ENCODE data around the gene AEBP1. TPM values are rescaled to one million over a fixed set of nuclear protein-coding genes. Genes with fewer than 3 reads are reported as not detected.

Gene AEBP1
- total RNA-seq, 1 experiment from 2014 or later: 50.8 TPM

GRCh38 chr7:44066111-44066460, 38.1 kb upstream of the AEBP1 start:
- Mint-ChIP-seq H3K27ac (no peak overlapping the region), H3K36me3 (peaks cover 6% of the 10 kb centered on the region; the same call in 1 of the 2 replicates), H3K4me1 (peaks cover 32% of the 10 kb centered on the region), H3K27me3 (ENCODE audit: low read depth) (peaks cover 34% of the 10 kb centered on the region), H3K4me3 (no peak overlapping the region), H3K9me3 (no peaks in the 10 kb centered on the region)
- DNase-seq (ENCODE audit: low spot score): no peak
- CTCF ChIA-PET: interaction anchor here (0.9 to 2.6 kb wide), 8 partner anchors 35 to 499 kb away, joined by 3 to 8 read pairs (median 4); partner anchors contain the start of gene AEBP1
- TF ChIP-seq PREB (CRISPR knock-in tag; IDR thresholded peaks at IDR 0.05; ENCODE audit: borderline replicate concordance) (no peak), ZNF671 (CRISPR knock-in tag; IDR thresholded peaks at IDR 0.05) (0 out of 2 replicates have a peak, but pooled peaks have one; percentile 50)
- ATAC-seq: no peak
- POLR2A ChIA-PET: interaction anchor here (1.3 kb wide), 1 partner anchor 45 kb away, joined by 3 read pairs; no protein-coding TSS in a partner anchor

GRCh38 chr7:44066494-44067063, 37.6 kb upstream of the AEBP1 start:
- Mint-ChIP-seq H3K27ac (no peak overlapping the region), H3K36me3 (peaks cover under 1% of the 10 kb centered on the region; the same call in 1 of the 2 replicates), H3K27me3 (ENCODE audit: low read depth) (peaks cover 34% of the 10 kb centered on the region), H3K4me1 (peaks cover 32% of the 10 kb centered on the region), H3K4me3 (no peak overlapping the region), H3K9me3 (no peaks in the 10 kb centered on the region)
- CTCF ChIA-PET: interaction anchor here (0.9 to 2.6 kb wide), 8 partner anchors 35 to 498 kb away, joined by 3 to 8 read pairs (median 4); partner anchors contain the start of gene AEBP1
- POLR2A ChIA-PET: interaction anchor here (1.3 kb wide), 1 partner anchor 45 kb away, joined by 3 read pairs; no protein-coding TSS in a partner anchor
- DNase-seq (ENCODE audit: low spot score) (no peak), ATAC-seq (no peak)
- TF ChIP-seq ZBTB21 (CRISPR knock-in tag; IDR thresholded peaks at IDR 0.05; ENCODE audit: borderline replicate concordance) (no peak), CDX4 (CRISPR knock-in tag; IDR thresholded peaks at IDR 0.05; ENCODE audit: borderline replicate concordance) (no peak), TP53 (CRISPR knock-in tag; IDR thresholded peaks at IDR 0.05) (no peak), ZNF232 (CRISPR knock-in tag; IDR thresholded peaks at IDR 0.05) (no peak), ELF4 (CRISPR knock-in tag; IDR thresholded peaks at IDR 0.05; ENCODE audit: low read depth) (no peak), CREM (CRISPR knock-in tag; IDR thresholded peaks at IDR 0.05) (no peak), CTCF (IDR thresholded peaks at IDR 0.05) (no peak), EMX1 (CRISPR knock-in tag; IDR thresholded peaks at IDR 0.05) (no peak), HMGXB4 (CRISPR knock-in tag; IDR thresholded peaks at IDR 0.05) (no peak), CBFB (CRISPR knock-in tag; IDR thresholded peaks at IDR 0.05; ENCODE audit: low read depth) (no peak), ZNF512 (CRISPR knock-in tag; IDR thresholded peaks at IDR 0.05; ENCODE audit: borderline replicate concordance) (no peak), FOXP1 (CRISPR knock-in tag; IDR thresholded peaks at IDR 0.05; ENCODE audit: borderline replicate concordance) (no peak), ZNF121 (CRISPR knock-in tag; IDR thresholded peaks at IDR 0.05) (no peak), CREB1 (CRISPR knock-in tag; IDR thresholded peaks at IDR 0.05) (no peak), TEAD4 (CRISPR knock-in tag; IDR thresholded peaks at IDR 0.05) (no peak), ZNF263 (CRISPR knock-in tag; IDR thresholded peaks at IDR 0.05; ENCODE audit: low read depth) (no peak), FOXJ3 (CRISPR knock-in tag; IDR thresholded peaks at IDR 0.05; ENCODE audit: borderline replicate concordance) (no peak), USF2 (CRISPR knock-in tag; IDR thresholded peaks at IDR 0.05) (no peak)
- TF ChIP-seq, protein P1, sequence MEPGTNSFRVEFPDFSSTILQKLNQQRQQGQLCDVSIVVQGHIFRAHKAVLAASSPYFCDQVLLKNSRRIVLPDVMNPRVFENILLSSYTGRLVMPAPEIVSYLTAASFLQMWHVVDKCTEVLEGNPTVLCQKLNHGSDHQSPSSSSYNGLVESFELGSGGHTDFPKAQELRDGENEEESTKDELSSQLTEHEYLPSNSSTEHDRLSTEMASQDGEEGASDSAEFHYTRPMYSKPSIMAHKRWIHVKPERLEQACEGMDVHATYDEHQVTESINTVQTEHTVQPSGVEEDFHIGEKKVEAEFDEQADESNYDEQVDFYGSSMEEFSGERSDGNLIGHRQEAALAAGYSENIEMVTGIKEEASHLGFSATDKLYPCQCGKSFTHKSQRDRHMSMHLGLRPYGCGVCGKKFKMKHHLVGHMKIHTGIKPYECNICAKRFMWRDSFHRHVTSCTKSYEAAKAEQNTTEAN (CRISPR knock-in tag; IDR thresholded peaks at IDR 0.05): no peak
- TF ChIP-seq, protein P2, sequence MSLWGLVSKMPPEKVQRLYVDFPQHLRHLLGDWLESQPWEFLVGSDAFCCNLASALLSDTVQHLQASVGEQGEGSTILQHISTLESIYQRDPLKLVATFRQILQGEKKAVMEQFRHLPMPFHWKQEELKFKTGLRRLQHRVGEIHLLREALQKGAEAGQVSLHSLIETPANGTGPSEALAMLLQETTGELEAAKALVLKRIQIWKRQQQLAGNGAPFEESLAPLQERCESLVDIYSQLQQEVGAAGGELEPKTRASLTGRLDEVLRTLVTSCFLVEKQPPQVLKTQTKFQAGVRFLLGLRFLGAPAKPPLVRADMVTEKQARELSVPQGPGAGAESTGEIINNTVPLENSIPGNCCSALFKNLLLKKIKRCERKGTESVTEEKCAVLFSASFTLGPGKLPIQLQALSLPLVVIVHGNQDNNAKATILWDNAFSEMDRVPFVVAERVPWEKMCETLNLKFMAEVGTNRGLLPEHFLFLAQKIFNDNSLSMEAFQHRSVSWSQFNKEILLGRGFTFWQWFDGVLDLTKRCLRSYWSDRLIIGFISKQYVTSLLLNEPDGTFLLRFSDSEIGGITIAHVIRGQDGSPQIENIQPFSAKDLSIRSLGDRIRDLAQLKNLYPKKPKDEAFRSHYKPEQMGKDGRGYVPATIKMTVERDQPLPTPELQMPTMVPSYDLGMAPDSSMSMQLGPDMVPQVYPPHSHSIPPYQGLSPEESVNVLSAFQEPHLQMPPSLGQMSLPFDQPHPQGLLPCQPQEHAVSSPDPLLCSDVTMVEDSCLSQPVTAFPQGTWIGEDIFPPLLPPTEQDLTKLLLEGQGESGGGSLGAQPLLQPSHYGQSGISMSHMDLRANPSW (CRISPR knock-in tag; conservative IDR thresholded peaks at IDR 0.05; ENCODE audit: low read depth): no peak

All from WTC11 (cell line).